Neuronal stem cell (in vitro differentiated cells): ENCODE results near the gene EREG.

Source experiments
- DNase-seq: peaks from one replicate; pipeline ENCODE4 v3.0.0-alpha.2; 2013; ENCODE audit warnings: low spot score
- H2AFZ ChIP-seq: one replicate; pipeline ENCODE4 v1.6.1; 2013; ENCODE audit warnings: mild to moderate bottlenecking, low read length, inconsistent platforms
- H2AK5ac ChIP-seq: 2 replicates; pipeline ENCODE4 v1.6.1; 2013; ENCODE audit warnings: low read depth, mild to moderate bottlenecking, inconsistent platforms, low read length, moderate library complexity, mixed read lengths
- H2BK120ac ChIP-seq: 2 replicates; pipeline ENCODE4 v1.6.1; 2013; ENCODE audit warnings: low read depth, mild to moderate bottlenecking, inconsistent platforms, low read length, moderate library complexity, mixed read lengths
- H2BK12ac ChIP-seq: one replicate; pipeline ENCODE4 v1.6.1; 2013; ENCODE audit warnings: low read length, inconsistent platforms
- H2BK15ac ChIP-seq: 2 replicates; pipeline ENCODE4 v1.6.1; 2013; ENCODE audit warnings: mild to moderate bottlenecking, low read length, inconsistent platforms, mixed read lengths
- H2BK5ac ChIP-seq: one replicate; pipeline ENCODE4 v1.6.1; 2013; ENCODE audit warnings: inconsistent platforms, mild to moderate bottlenecking, low read length, moderate library complexity
- H3K14ac ChIP-seq: one replicate; pipeline ENCODE4 v1.6.1; 2013; ENCODE audit warnings: low read length, inconsistent platforms
- H3K18ac ChIP-seq: 2 replicates; pipeline ENCODE4 v1.6.1; 2013; ENCODE audit warnings: low read length, inconsistent platforms
- H3K23ac ChIP-seq: 2 replicates; pipeline ENCODE4 v1.6.1; 2013; ENCODE audit warnings: low read depth, mild to moderate bottlenecking, mixed read lengths, low read length, inconsistent platforms; ENCODE audit not compliant: poor library complexity
- H3K27ac ChIP-seq: replicated peaks from 3 replicates; pipeline ENCODE4 v1.5.1; 2013; ENCODE audit warnings: low read length, inconsistent platforms
- H3K27me3 ChIP-seq, 3 experiments: 2 replicates each; pipeline ENCODE4 v1.6.1; 2013; ENCODE audit warnings: low read length in 3 of 3, mild to moderate bottlenecking in 2 of 3, inconsistent platforms in 1 of 3, low read depth in 1 of 3, mixed read lengths in 1 of 3, moderate library complexity in 1 of 3; ENCODE audit not compliant: control insufficient read depth in 3 of 3, insufficient read depth in 3 of 3
- H3K36me3 ChIP-seq, 2 donors: replicated peaks in 1 of 2; 2 replicates each; pipeline ENCODE4 v1.6.1; 2013; ENCODE audit warnings: low read length in 2 of 2; ENCODE audit not compliant: control insufficient read depth in 2 of 2, insufficient read depth in 2 of 2
- H3K4ac ChIP-seq: 2 replicates; pipeline ENCODE4 v1.6.1; 2013; ENCODE audit warnings: inconsistent platforms, mild to moderate bottlenecking, low read length, moderate library complexity
- H3K4me1 ChIP-seq, 2 donors: 1 replicate in 1 of 2; 2 replicates in 1 of 2; pipeline ENCODE4 v1.6.1; 2013; ENCODE audit warnings: low read length in 2 of 2, low read depth in 1 of 2; ENCODE audit not compliant: control insufficient read depth in 2 of 2, insufficient read depth in 1 of 2
- H3K4me2 ChIP-seq: one replicate; pipeline ENCODE4 v1.6.1; 2013; ENCODE audit warnings: mild to moderate bottlenecking, low read length, inconsistent platforms; ENCODE audit not compliant: insufficient read depth, poor library complexity, severe bottlenecking
- H3K4me3 ChIP-seq, 2 donors: 2 replicates each; pipeline ENCODE4 v1.5.1; 2013; ENCODE audit warnings: low read length in 2 of 2, mild to moderate bottlenecking in 2 of 2, inconsistent platforms in 1 of 2, moderate library complexity in 1 of 2
- H3K79me1 ChIP-seq: one replicate; pipeline ENCODE4 v1.6.1; 2013; ENCODE audit warnings: low read depth, mild to moderate bottlenecking, inconsistent platforms, low read length, moderate library complexity
- H3K9ac ChIP-seq: one replicate; pipeline ENCODE4 v1.6.1; 2013; ENCODE audit warnings: mild to moderate bottlenecking, low read depth, low read length, inconsistent platforms; ENCODE audit not compliant: poor library complexity
- H3K9me3 ChIP-seq, 2 donors: replicated peaks in 1 of 2; 2 replicates each; pipeline versions ENCODE3 to v1.6.1; 2013; ENCODE audit warnings: low read length in 2 of 2, mild to moderate bottlenecking in 2 of 2, inconsistent platforms in 1 of 2, low read depth in 1 of 2, mixed read lengths in 1 of 2, moderate library complexity in 1 of 2; ENCODE audit not compliant: control insufficient read depth in 2 of 2, insufficient read depth in 1 of 2
- H4K8ac ChIP-seq: one replicate; pipeline ENCODE4 v1.6.1; 2013; ENCODE audit warnings: low read depth, mild to moderate bottlenecking, inconsistent platforms, low read length, moderate library complexity
- H4K91ac ChIP-seq: one replicate; pipeline ENCODE4 v1.6.1; 2013; ENCODE audit warnings: low read length, low read depth, mild to moderate bottlenecking, inconsistent platforms; ENCODE audit not compliant: poor library complexity
- WGBS, 2 donors: extraction: QIAGEN DNeasy Blood & Tissue Kit; methylation state at CpG; one replicate each; pipeline ENCODE4 v1.1.7; 2013; ENCODE audit warnings: missing lambda C conversion rate in 2 of 2, mixed read lengths in 1 of 2; ENCODE audit not compliant: insufficient read length in 2 of 2, insufficient replicate concordance in 1 of 2; ENCODE audit errors: extremely low coverage in 2 of 2; 5-methylcytosine and 5-hydroxymethylcytosine counted together

The EREG gene

DNA sequence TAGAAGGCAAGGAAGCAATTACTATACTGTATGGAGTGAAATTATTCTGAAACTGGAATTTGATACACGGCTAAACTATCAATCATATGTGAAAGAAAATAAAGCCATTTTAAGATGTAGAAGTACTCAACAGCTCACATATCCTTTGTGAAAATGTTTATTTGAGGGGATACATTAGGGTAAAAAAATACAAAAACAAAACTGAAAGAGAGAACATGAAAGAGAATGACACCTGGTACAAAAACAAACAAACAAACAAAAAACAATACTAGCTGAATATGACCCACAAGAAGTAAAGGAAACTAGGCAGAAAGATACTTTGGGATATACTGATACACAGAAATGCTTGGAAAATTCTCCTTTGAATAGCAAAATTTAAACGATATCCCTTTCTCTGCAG, 59.2 kb downstream of the EREG start:
- no peaks in the 10 kb centered on the region for H3K79me1 ChIP-seq
- H3K9me3 ChIP-seq: no peaks in the 10 kb centered on the region
- no peak overlapping the region for H4K91ac ChIP-seq
- no peak overlapping the region for H3K23ac ChIP-seq
- no peak overlapping the region for H3K14ac ChIP-seq
- no peak for DNase-seq
- H3K9ac ChIP-seq: no peak overlapping the region
- no peak overlapping the region for H2AK5ac ChIP-seq
- peaks cover 0 to 2% of the 10 kb centered on the region in 2 donors for H3K4me1 ChIP-seq
- WGBS, 2 donors: no CpG with 5 or more reads among the region's 2 CpGs
- H2BK15ac ChIP-seq: no peak overlapping the region
- no peaks in the 10 kb centered on the region for H3K27me3 ChIP-seq
- H3K4me2 ChIP-seq: no peak overlapping the region
- H3K4ac ChIP-seq: no peak overlapping the region
- no peak overlapping the region for H4K8ac ChIP-seq
- H3K36me3 ChIP-seq: no peaks in the 10 kb centered on the region
- no peak overlapping the region for H3K18ac ChIP-seq
- no peak overlapping the region for H3K27ac ChIP-seq
- no peak overlapping the region for H2BK120ac ChIP-seq
- H2BK12ac ChIP-seq: no peak overlapping the region
- no peak overlapping the region for H3K4me3 ChIP-seq
- H2AFZ ChIP-seq: no peak overlapping the region
- H2BK5ac ChIP-seq: no peak overlapping the region

DNA sequence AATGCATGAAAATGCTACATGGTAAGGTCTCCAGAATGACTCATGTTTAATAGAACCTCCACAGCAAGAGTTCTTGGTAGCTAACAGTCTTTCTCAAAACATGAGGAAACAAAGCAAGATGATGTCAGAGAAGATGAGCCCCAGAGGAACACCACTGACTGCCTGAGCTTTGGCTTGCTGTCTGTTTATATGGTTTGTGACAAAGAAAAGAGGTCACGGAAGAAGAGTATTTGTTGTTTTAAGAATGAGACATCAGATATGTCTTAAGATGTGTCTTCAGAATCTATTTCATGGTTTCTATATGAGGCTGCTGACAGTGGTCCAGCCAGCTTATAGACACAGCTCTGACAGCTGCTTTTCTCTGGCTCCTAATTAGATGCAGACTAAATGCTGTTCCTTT, 61.2 kb downstream of the EREG start:
- no peak overlapping the region for H3K4me3 ChIP-seq
- no peak overlapping the region for H2AK5ac ChIP-seq
- DNase-seq: no peak
- no peaks in the 10 kb centered on the region for H3K36me3 ChIP-seq
- H3K4me2 ChIP-seq: no peak overlapping the region
- peaks cover 0 to 2% of the 10 kb centered on the region in 2 donors for H3K4me1 ChIP-seq
- no peak overlapping the region for H3K9ac ChIP-seq
- no peak overlapping the region for H4K91ac ChIP-seq
- no peaks in the 10 kb centered on the region for H3K9me3 ChIP-seq
- no peak overlapping the region for H3K4ac ChIP-seq
- H2BK12ac ChIP-seq: no peak overlapping the region
- no peaks in the 10 kb centered on the region for H3K27me3 ChIP-seq
- no peak overlapping the region for H3K23ac ChIP-seq
- no peak overlapping the region for H2BK120ac ChIP-seq
- no peak overlapping the region for H2AFZ ChIP-seq
- no peak overlapping the region for H3K27ac ChIP-seq
- H2BK15ac ChIP-seq: no peak overlapping the region
- WGBS, 2 donors: 100% methylated on average over 1 of the region's 1 CpG; no CpG with 5 or more reads in 1 of the 2 donors
- no peak overlapping the region for H2BK5ac ChIP-seq
- H3K79me1 ChIP-seq: no peaks in the 10 kb centered on the region
- H3K14ac ChIP-seq: no peak overlapping the region
- H3K18ac ChIP-seq: no peak overlapping the region
- no peak overlapping the region for H4K8ac ChIP-seq

DNA sequence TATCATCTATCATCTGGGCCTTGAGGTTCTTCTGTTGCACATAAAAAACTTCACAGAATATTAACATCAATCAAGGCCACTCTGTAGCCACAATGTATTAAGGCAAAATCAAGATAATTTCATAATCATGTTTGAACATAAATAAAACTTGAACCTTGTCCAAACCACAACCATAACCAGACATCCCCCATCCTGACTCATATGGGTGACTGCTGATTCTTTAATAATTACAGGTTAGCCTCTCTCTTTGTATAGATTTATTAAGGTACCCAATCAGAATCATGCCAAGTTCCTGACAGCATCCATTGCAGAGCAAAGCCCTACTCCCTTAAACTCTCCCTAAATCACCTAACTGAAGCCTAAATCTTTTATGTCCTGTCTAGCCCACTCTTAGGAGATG, 63.3 kb downstream of the EREG start:
- H3K79me1 ChIP-seq: no peaks in the 10 kb centered on the region
- no peak overlapping the region for H4K91ac ChIP-seq
- H2BK12ac ChIP-seq: no peak overlapping the region
- H3K36me3 ChIP-seq: no peaks in the 10 kb centered on the region
- no peak overlapping the region for H2AFZ ChIP-seq
- no peaks in the 10 kb centered on the region for H3K9me3 ChIP-seq
- H3K4me3 ChIP-seq: no peak overlapping the region
- H3K9ac ChIP-seq: no peak overlapping the region
- H3K4me1 ChIP-seq: peaks cover 0 to 2% of the 10 kb centered on the region in 2 donors
- no peak overlapping the region for H2BK120ac ChIP-seq
- no peak overlapping the region for H2AK5ac ChIP-seq
- H4K8ac ChIP-seq: no peak overlapping the region
- no peak overlapping the region for H3K23ac ChIP-seq
- no peak overlapping the region for H3K4ac ChIP-seq
- no peak overlapping the region for H3K4me2 ChIP-seq
- no peak overlapping the region for H3K27ac ChIP-seq
- DNase-seq: no peak
- H3K27me3 ChIP-seq: no peaks in the 10 kb centered on the region
- H2BK5ac ChIP-seq: no peak overlapping the region
- H2BK15ac ChIP-seq: no peak overlapping the region
- H3K18ac ChIP-seq: no peak overlapping the region
- H3K14ac ChIP-seq: no peak overlapping the region

DNA sequence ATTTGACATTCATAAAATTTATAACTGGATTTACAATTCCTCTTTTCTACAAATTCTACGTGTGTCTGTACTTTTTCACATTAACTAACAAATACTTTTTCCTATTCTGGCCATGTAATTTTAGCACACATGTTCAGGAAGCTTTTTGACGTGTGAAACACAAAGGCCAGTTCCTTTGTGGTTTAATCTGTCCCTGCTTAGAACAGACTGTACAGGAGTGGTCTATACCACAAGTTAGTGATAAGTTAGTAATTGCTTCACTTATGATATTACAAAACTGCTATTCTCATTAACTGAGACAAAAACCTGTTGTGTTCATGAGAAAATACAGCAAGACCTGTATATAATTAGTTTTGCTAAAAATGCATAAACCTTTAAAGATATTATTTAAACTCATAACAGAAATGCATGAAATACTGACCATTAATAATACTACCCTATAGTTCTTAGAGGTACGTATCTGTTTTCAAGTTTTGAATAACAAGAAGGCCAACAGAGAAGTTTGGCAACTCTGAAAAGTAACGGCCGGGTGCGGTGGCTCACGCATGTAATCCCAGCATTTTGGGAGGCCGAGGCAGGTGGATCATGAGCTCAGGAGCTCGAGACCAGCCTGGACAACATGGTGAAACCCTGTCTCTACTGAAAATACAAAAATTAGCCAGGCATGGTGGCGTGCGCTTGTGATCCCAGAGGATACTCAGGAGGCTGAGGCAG, 66.3 kb downstream of the EREG start:
- Histone ChIP-seq H3K27me3 (no peaks in the 10 kb centered on the region), H3K18ac (no peak overlapping the region), H3K36me3 (no peaks in the 10 kb centered on the region), H3K4me1 (peaks cover 0 to 2% of the 10 kb centered on the region in 2 donors), H4K91ac (no peak overlapping the region), H3K23ac (no peak overlapping the region), H2BK12ac (no peak overlapping the region), H3K27ac (no peak overlapping the region), H2AK5ac (no peak overlapping the region), H2BK5ac (no peak overlapping the region), H2AFZ (no peak overlapping the region), H3K9ac (no peak overlapping the region), H4K8ac (no peak overlapping the region), H2BK15ac (no peak overlapping the region), H3K9me3 (no peaks in the 10 kb centered on the region), H3K79me1 (no peaks in the 10 kb centered on the region), H3K4ac (no peak overlapping the region), H2BK120ac (no peak overlapping the region), H3K4me2 (no peak overlapping the region), H3K4me3 (no peak overlapping the region), H3K14ac (no peak overlapping the region)
- WGBS, 2 donors: 100% methylated on average over 1 of the region's 11 CpGs; no CpG with 5 or more reads in 1 of the 2 donors
- DNase-seq: no peak
